HAP-1 (cell line): ENCODE results near the gene TPRN.

Experiments used
- DNase-seq, 2 experiments: peaks; one replicate each; pipeline ENCODE4 v3.0.0-alpha.2; 2016 to 2020; ENCODE audit warnings: low spot score in 2 of 2
- H3K27me3 ChIP-seq: fragments of 250-450 bp; sonication (Bioruptor Pico); 2 replicates; pipeline ENCODE4 v1.5.1; 2020; ENCODE audit warnings: low read depth, mild to moderate bottlenecking, moderate library complexity
- H3K36me3 ChIP-seq: fragments of 250-450 bp; sonication (Bioruptor Pico); replicated peaks from 2 replicates; pipeline ENCODE4 v1.5.1; 2020; ENCODE audit warnings: mild to moderate bottlenecking
- H3K4me1 ChIP-seq: fragments of 250-450 bp; sonication (Bioruptor Pico); 2 replicates; pipeline ENCODE4 v1.5.1; 2020; ENCODE audit warnings: mild to moderate bottlenecking
- H3K4me3 ChIP-seq: fragments of 250-450 bp; sonication (Bioruptor Pico); 2 replicates; pipeline ENCODE4 v1.5.1; 2020; ENCODE audit warnings: mild to moderate bottlenecking, moderate library complexity
- H3K9me3 ChIP-seq: fragments of 250-450 bp; sonication (Bioruptor Pico); 2 replicates; pipeline ENCODE4 v1.5.1; 2020; ENCODE audit warnings: mild to moderate bottlenecking, moderate library complexity
- in situ Hi-C: fragments of 300-500 bp; cut with MboI; formaldehyde crosslinking; loops from 3 replicates; pipeline ENCODE4 v1.14.3; 2020; ENCODE audit warnings: low sequenced_read_pairs, inconsistent platforms, mixed read lengths

TPRN gene

GRCh38 chr9:137201205-137201868, 796 bp upstream of the TPRN start:
- Histone ChIP-seq H3K36me3 (peaks cover 13% of the 10 kb centered on the region), H3K4me1 (peaks cover 34% of the 10 kb centered on the region), H3K9me3 (no peaks in the 10 kb centered on the region), H3K27me3 (no peaks in the 10 kb centered on the region), H3K4me3 (peak overlapping the region; percentile 58)
- in situ Hi-C loops: no loop called here
- no peak for DNase-seq

DNA sequence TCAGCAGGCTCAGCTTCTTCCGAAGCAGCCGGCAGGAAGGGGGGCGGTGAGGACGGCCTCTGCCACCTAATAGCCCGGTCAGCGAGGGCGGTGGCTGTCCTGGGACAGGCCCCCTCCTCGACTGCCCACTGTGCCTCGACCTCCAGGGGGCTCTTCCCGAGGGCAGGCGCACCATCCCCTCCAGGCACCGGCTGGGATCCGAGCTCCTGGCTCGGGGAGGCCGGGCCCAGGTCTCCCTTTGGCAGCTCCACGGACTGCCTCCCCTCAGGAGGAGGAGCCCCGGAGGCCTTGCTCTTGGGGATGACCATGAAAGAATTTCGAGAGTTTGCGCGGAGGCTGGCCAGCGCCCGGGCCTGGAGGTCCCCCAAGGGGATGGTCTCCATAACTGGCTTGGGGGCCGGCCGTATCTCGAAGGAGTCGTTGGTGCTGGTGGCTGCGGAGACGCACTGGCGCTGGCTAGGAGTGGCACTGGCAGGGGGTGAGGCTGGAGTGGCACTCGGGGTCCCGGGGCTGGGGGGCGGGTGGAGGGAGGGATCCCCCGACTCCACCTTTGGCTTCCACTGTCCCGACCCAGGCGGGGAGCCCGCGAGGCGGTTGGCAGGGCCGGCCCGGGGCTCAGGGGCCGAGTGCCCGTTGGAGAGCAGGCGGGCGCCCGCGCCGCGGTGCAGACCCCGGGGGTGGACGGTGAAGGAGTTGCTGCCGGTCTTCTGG, 975 bp downstream of the TPRN start:
- no peak for DNase-seq
- Histone ChIP-seq H3K4me1 (peaks cover 31% of the 10 kb centered on the region), H3K4me3 (peak overlapping the region; percentile 30), H3K36me3 (peaks cover 9% of the 10 kb centered on the region; the same call in 1 of the 2 replicates), H3K9me3 (no peaks in the 10 kb centered on the region), H3K27me3 (no peaks in the 10 kb centered on the region)
- in situ Hi-C loops: no loop called here

GRCh38 chr9:137198902-137199283, 1.6 kb downstream of the TPRN start:
- DNase-seq: no peak
- Histone ChIP-seq H3K9me3 (no peaks in the 10 kb centered on the region), H3K4me3 (peak overlapping the region; percentile 30), H3K27me3 (no peaks in the 10 kb centered on the region), H3K4me1 (peaks cover 24% of the 10 kb centered on the region), H3K36me3 (peaks cover 2% of the 10 kb centered on the region; the same call in 1 of the 2 replicates)
- in situ Hi-C loops: no loop called here

- DNase-seq: no peak
- Histone ChIP-seq H3K4me3 (peak overlapping the region; percentile 30), H3K4me1 (peaks cover 22% of the 10 kb centered on the region), H3K27me3 (no peaks in the 10 kb centered on the region), H3K9me3 (no peaks in the 10 kb centered on the region), H3K36me3 (no peaks in the 10 kb centered on the region; the same call in 1 of the 2 replicates)
- in situ Hi-C loops: no loop called here
Observed at GRCh38 chr9:137198051-137198901, 2.3 kb downstream of the TPRN start.

DNA sequence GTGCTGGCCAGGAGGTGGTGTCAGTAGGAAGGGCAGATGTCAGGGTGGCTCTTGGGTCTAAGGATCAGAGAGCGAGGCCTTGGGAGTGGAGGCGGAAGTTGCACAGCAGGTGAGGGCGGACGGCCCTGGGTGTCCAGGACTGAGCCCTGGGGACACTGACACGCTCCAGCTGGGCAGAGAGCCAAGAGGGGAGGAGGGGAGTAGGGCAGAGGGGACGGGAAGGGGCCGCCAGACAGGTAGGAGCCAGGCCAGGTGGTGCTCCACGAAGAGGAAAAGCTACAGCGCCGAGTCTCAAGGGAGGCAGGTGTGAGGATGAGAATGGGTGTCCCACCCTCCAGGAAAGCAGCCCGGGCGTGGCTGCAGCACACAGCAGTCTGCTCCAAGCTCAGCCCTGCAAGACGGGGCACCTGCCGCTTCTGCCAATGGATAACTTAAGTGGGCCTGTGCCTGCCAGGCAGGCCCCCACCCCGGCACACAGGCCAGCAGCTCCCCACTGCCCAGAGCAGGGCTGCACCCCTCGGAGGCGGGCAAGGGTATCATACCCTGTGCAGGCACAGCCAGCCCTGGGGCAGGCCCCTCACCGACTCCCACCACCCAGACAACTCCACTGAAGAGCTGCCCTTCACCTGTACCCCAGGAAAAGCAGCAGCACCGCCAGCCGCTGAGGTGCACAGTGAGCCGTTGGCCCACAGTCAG, 4.9 kb downstream of the TPRN start:
- no peak for DNase-seq
- H3K4me3 ChIP-seq: no peak overlapping the region
- H3K4me1 ChIP-seq: peaks cover 14% of the 10 kb centered on the region
- H3K27me3 ChIP-seq: no peaks in the 10 kb centered on the region
- in situ Hi-C loops: no loop called here
- H3K9me3 ChIP-seq: no peaks in the 10 kb centered on the region
- peaks cover 3% of the 10 kb centered on the region for H3K36me3 ChIP-seq

- no peaks in the 10 kb centered on the region for H3K9me3 ChIP-seq
- DNase-seq: no peak
- H3K36me3 ChIP-seq: peaks cover 11% of the 10 kb centered on the region
- H3K27me3 ChIP-seq: no peaks in the 10 kb centered on the region
- H3K4me1 ChIP-seq: peaks cover 16% of the 10 kb centered on the region
- H3K4me3 ChIP-seq: no peak overlapping the region
- in situ Hi-C loops: no loop called here
Observed at GRCh38 chr9:137194909-137195308, 5.6 kb downstream of the TPRN start.

GRCh38 chr9:137194388-137194787, 6.2 kb downstream of the TPRN start:
- peaks cover 15% of the 10 kb centered on the region for H3K36me3 ChIP-seq

GRCh38 chr9:137193771-137194170, 6.8 kb downstream of the TPRN start:
- H3K9me3 ChIP-seq: no peaks in the 10 kb centered on the region
- H3K27me3 ChIP-seq: no peaks in the 10 kb centered on the region
- peaks cover 18% of the 10 kb centered on the region for H3K4me1 ChIP-seq
- in situ Hi-C loops: no loop called here
- no peak overlapping the region for H3K4me3 ChIP-seq
- DNase-seq: no peak
- peaks cover 15% of the 10 kb centered on the region for H3K36me3 ChIP-seq

More at GRCh38 chr9:137194388-137194787, 6.2 kb downstream of the TPRN start:
- peaks cover 21% of the 10 kb centered on the region for H3K4me1 ChIP-seq
- in situ Hi-C loops: no loop called here
- no peaks in the 10 kb centered on the region for H3K27me3 ChIP-seq
- H3K4me3 ChIP-seq: no peak overlapping the region
- no peaks in the 10 kb centered on the region for H3K9me3 ChIP-seq
- no peak for DNase-seq

DNA sequence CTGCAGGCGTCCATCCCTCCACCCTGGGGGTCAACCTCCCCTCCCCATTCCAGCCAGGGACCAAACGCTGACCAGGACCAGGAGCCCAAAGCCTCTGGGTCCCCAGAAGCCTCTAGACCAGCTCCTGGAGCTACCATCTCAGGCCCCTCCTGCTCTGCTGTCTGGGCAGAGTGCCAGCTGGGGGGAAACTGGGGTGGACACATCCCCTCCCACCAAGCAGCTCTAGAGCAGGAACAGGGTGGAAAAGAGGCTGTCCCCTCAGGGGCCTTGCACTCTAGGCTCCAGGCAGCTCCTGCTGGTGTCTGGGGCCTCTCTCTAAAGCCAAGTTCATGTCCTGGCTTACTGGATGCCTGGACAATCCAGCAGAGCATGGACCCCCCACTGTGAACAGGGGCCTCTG, 7.7 kb downstream of the TPRN start:
- Histone ChIP-seq H3K36me3 (peaks cover 19% of the 10 kb centered on the region), H3K27me3 (no peaks in the 10 kb centered on the region), H3K9me3 (no peaks in the 10 kb centered on the region), H3K4me1 (peaks cover 9% of the 10 kb centered on the region), H3K4me3 (no peak overlapping the region)
- in situ Hi-C loops: no loop called here
- DNase-seq: no peak

DNA sequence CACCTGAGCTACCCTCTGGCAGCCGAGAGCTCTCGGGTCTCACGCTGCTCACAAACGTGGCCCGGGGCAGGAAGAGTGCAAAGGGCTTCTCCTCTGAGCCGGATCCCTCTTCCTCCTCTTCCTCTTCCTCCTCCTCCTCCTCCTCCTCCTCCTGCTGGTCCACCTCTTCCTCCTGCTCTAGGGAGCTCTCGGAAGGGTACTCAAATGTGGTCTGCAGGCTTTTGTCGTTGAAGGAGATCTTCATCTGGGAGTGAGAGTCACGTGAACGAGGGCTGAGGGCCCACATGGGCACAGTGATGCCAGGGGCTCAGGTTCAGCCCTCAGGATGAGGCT, 8.1 kb downstream of the TPRN start:
- no peak overlapping the region for H3K4me3 ChIP-seq
- H3K4me1 ChIP-seq: peaks cover 11% of the 10 kb centered on the region
- no peak for DNase-seq
- no peaks in the 10 kb centered on the region for H3K27me3 ChIP-seq
- in situ Hi-C loops: no loop called here
- no peaks in the 10 kb centered on the region for H3K9me3 ChIP-seq
- peaks cover 19% of the 10 kb centered on the region for H3K36me3 ChIP-seq

DNA sequence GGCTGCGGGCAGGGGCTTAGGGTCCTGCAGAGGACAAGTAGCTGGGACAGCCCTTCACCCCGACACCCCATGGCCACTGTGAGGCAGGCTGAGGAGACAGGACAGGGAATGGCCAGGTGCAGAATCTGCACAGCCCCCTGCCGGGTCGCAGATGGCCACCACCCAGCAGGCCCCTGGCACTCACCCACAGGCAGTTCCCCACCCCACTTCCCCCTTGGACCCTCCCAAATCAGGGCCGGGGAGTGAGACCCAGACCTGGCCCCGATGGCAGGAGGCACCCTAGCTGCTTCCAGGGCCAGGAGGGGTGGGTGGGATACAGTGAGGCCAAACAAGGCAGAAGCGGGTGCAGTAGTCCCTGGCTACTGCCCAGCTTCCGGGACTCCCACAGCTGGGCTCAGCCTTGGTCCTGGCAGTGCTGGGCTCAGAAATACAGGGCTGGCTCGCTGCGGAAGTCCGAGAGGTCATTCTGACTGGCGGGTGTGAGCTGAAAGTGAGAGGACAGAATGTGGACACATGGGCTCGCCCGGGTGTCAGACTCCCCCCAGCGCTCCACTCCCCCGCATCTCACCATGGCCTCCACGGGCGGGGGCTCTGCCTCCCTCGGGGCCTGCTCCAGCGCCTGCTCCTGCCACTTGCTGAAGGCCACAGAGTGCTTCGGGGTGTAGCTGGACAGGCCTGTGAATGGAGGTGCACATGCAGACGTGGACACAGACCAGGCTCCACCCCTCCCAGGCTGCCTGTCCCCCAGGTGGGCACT, 8.7 kb downstream of the TPRN start:
- Histone ChIP-seq H3K27me3 (no peaks in the 10 kb centered on the region), H3K4me3 (no peak overlapping the region), H3K9me3 (no peaks in the 10 kb centered on the region), H3K36me3 (peaks cover 19% of the 10 kb centered on the region), H3K4me1 (peaks cover 16% of the 10 kb centered on the region)
- in situ Hi-C loops: no loop called here
- DNase-seq: no peak

- peaks cover 21% of the 10 kb centered on the region for H3K36me3 ChIP-seq
- no peaks in the 10 kb centered on the region for H3K9me3 ChIP-seq
- in situ Hi-C loops: no loop called here
- no peaks in the 10 kb centered on the region for H3K27me3 ChIP-seq
- no peak overlapping the region for H3K4me3 ChIP-seq
- peaks cover 18% of the 10 kb centered on the region for H3K4me1 ChIP-seq
- no peak for DNase-seq
Observed at GRCh38 chr9:137191245-137191644, 9.3 kb downstream of the TPRN start.

GRCh38 chr9:137190315-137190856, 10.2 kb downstream of the TPRN start:
- no peak for DNase-seq
- H3K27me3 ChIP-seq: no peaks in the 10 kb centered on the region
- in situ Hi-C loops: no loop called here
- peaks cover 30% of the 10 kb centered on the region for H3K36me3 ChIP-seq
- no peak overlapping the region for H3K4me3 ChIP-seq
- H3K4me1 ChIP-seq: peaks cover 18% of the 10 kb centered on the region
- no peaks in the 10 kb centered on the region for H3K9me3 ChIP-seq
